ENCODE data around the gene PER1. TPM values are rescaled to one million over a fixed set of nuclear protein-coding genes. Genes with fewer than 3 reads are reported as not detected.

PER1 gene
- total and polyA plus RNA-seq, 10 of the 15 experiments (the other 5 are each of a cell fraction or from before 2014, with no cell fraction given) = 0.02 to 25.1 (median 5.4) TPM

DNA sequence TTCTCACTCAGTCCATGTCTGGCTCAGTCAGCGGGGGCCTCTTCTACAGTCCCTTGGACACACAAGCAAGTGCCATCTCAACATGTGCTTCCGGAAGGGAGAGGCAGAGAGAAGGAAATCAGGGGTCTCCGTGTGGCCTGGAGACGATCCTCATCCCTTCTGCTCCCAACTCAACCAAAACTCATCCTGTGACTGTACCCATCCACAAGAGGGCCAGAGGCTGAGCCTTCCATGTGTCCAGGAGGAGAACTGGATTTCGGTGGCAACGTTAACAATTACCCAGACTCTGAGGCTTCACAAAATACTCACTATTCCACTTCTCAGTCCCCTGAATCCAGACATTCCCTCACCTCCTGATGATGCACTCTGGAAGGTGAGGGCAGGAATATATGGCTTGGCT is 56.8 kb downstream of the PER1 start:
- peaks cover 8% of the 10 kb centered on the region for H3K4me1 ChIP-seq (ENCODE audit: control insufficient read depth, insufficient read depth, low read length)
- H3K27ac ChIP-seq (ENCODE audit: control insufficient read depth, insufficient read depth) = no peak overlapping the region
- no peak overlapping the region for H3K4me3 ChIP-seq
- FAIRE-seq (no peak), ATAC-seq (no peak), DNase-seq (ENCODE audit: low read depth, low spot score) (no peak)
- no peaks in the 10 kb centered on the region for H3K79me2 ChIP-seq (ENCODE audit: control insufficient read depth, insufficient read depth, low read length)
- in situ Hi-C loops (cut with MboI) = no loop called here
- H3K9me3 ChIP-seq (replicated peaks; ENCODE audit: control insufficient read depth, insufficient read depth, low read length) = no peaks in the 10 kb centered on the region
- intact Hi-C loops (cut with micrococcal nuclease; ENCODE audit: unreplicated experiment) = no loop called here
- ChIA-PET CTCF (interaction anchor here (1.1 to 8.4 kb wide), 4 partner anchors 11 to 36 kb away, joined by 3 to 105 read pairs (median 64); partner anchors contain the start of gene ALOXE3), POLR2A (no interaction called here), RAD21 (ENCODE audit: unreplicated experiment) (interaction anchor here (2.2 kb wide), 1 partner anchor 15 kb away, joined by 9 read pairs; no protein-coding TSS in a partner anchor), SMC1A (ENCODE audit: uncharacterized antibody, unreplicated experiment) (no interaction called here)
- no peaks in the 10 kb centered on the region for H4K20me1 ChIP-seq (ENCODE audit: control insufficient read depth, insufficient read depth)
- H2AFZ ChIP-seq (ENCODE audit: control insufficient read depth, low read depth, low read length) = no peak overlapping the region
- H3K36me3 ChIP-seq (ENCODE audit: control insufficient read depth in 2 of 2, insufficient read depth in 2 of 2, low read length in 1 of 2) = no peaks in the 10 kb centered on the region
- peaks cover 0 to 2% of the 10 kb centered on the region in 2 experiments; a peak in 2 of 4 replicates for H3K27me3 ChIP-seq (replicated peaks in 1 of 2; ENCODE audit: control insufficient read depth in 2 of 2, insufficient read depth in 2 of 2, low read length in 1 of 2)
- no peak overlapping the region for H3K4me2 ChIP-seq (ENCODE audit: control insufficient read depth, insufficient read depth)
- BruUV-seq (replicated peaks) = no TSS peak
- no peak overlapping the region for H3K9ac ChIP-seq (ENCODE audit: control insufficient read depth, insufficient read depth, low read length)
- 29% methylated on average over 6 of the region's 6 CpGs for WGBS (ENCODE audit: insufficient coverage, insufficient replicate concordance, low lambda C conversion rate, missing lambda C conversion rate)
- no peak for TF ChIP-seq CHD2 (IDR thresholded peaks at IDR 0.05; ENCODE audit: borderline replicate concordance, low read depth, low read length)
- TF ChIP-seq LARP7 (IDR thresholded peaks at IDR 0.05) = no peak
- TF ChIP-seq, protein P1, sequence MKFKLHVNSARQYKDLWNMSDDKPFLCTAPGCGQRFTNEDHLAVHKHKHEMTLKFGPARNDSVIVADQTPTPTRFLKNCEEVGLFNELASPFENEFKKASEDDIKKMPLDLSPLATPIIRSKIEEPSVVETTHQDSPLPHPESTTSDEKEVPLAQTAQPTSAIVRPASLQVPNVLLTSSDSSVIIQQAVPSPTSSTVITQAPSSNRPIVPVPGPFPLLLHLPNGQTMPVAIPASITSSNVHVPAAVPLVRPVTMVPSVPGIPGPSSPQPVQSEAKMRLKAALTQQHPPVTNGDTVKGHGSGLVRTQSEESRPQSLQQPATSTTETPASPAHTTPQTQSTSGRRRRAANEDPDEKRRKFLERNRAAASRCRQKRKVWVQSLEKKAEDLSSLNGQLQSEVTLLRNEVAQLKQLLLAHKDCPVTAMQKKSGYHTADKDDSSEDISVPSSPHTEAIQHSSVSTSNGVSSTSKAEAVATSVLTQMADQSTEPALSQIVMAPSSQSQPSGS (IDR thresholded peaks at IDR 0.05; ENCODE audit: low read length) = no peak
- TF ChIP-seq, protein P2, sequence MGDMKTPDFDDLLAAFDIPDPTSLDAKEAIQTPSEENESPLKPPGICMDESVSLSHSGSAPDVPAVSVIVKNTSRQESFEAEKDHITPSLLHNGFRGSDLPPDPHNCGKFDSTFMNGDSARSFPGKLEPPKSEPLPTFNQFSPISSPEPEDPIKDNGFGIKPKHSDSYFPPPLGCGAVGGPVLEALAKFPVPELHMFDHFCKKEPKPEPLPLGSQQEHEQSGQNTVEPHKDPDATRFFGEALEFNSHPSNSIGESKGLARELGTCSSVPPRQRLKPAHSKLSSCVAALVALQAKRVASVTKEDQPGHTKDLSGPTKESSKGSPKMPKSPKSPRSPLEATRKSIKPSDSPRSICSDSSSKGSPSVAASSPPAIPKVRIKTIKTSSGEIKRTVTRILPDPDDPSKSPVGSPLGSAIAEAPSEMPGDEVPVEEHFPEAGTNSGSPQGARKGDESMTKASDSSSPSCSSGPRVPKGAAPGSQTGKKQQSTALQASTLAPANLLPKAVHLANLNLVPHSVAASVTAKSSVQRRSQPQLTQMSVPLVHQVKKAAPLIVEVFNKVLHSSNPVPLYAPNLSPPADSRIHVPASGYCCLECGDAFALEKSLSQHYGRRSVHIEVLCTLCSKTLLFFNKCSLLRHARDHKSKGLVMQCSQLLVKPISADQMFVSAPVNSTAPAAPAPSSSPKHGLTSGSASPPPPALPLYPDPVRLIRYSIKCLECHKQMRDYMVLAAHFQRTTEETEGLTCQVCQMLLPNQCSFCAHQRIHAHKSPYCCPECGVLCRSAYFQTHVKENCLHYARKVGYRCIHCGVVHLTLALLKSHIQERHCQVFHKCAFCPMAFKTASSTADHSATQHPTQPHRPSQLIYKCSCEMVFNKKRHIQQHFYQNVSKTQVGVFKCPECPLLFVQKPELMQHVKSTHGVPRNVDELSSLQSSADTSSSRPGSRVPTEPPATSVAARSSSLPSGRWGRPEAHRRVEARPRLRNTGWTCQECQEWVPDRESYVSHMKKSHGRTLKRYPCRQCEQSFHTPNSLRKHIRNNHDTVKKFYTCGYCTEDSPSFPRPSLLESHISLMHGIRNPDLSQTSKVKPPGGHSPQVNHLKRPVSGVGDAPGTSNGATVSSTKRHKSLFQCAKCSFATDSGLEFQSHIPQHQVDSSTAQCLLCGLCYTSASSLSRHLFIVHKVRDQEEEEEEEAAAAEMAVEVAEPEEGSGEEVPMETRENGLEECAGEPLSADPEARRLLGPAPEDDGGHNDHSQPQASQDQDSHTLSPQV (IDR thresholded peaks at IDR 0.05) = no peak
- TF ChIP-seq, protein P3, sequence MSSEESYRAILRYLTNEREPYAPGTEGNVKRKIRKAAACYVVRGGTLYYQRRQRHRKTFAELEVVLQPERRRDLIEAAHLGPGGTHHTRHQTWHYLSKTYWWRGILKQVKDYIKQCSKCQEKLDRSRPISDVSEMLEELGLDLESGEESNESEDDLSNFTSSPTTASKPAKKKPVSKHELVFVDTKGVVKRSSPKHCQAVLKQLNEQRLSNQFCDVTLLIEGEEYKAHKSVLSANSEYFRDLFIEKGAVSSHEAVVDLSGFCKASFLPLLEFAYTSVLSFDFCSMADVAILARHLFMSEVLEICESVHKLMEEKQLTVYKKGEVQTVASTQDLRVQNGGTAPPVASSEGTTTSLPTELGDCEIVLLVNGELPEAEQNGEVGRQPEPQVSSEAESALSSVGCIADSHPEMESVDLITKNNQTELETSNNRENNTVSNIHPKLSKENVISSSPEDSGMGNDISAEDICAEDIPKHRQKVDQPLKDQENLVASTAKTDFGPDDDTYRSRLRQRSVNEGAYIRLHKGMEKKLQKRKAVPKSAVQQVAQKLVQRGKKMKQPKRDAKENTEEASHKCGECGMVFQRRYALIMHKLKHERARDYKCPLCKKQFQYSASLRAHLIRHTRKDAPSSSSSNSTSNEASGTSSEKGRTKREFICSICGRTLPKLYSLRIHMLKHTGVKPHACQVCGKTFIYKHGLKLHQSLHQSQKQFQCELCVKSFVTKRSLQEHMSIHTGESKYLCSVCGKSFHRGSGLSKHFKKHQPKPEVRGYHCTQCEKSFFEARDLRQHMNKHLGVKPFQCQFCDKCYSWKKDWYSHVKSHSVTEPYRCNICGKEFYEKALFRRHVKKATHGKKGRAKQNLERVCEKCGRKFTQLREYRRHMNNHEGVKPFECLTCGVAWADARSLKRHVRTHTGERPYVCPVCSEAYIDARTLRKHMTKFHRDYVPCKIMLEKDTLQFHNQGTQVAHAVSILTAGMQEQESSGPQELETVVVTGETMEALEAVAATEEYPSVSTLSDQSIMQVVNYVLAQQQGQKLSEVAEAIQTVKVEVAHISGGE (CRISPR knock-in tag; IDR thresholded peaks at IDR 0.05) = no peak
- TF ChIP-seq NR2F1 (conservative IDR thresholded peaks at IDR 0.05) = no peak
- TF ChIP-seq, protein P4, sequence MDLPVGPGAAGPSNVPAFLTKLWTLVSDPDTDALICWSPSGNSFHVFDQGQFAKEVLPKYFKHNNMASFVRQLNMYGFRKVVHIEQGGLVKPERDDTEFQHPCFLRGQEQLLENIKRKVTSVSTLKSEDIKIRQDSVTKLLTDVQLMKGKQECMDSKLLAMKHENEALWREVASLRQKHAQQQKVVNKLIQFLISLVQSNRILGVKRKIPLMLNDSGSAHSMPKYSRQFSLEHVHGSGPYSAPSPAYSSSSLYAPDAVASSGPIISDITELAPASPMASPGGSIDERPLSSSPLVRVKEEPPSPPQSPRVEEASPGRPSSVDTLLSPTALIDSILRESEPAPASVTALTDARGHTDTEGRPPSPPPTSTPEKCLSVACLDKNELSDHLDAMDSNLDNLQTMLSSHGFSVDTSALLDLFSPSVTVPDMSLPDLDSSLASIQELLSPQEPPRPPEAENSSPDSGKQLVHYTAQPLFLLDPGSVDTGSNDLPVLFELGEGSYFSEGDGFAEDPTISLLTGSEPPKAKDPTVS (IDR thresholded peaks at IDR 0.05; ENCODE audit: low read depth, low read length) = no peak
- TF ChIP-seq SIX5 (IDR thresholded peaks at IDR 0.05; ENCODE audit: low read depth, low read length, severe bottlenecking) = no peak
- TF ChIP-seq BMI1 (IDR thresholded peaks at IDR 0.05; ENCODE audit: borderline replicate concordance) = no peak
- TF ChIP-seq, protein P5, sequence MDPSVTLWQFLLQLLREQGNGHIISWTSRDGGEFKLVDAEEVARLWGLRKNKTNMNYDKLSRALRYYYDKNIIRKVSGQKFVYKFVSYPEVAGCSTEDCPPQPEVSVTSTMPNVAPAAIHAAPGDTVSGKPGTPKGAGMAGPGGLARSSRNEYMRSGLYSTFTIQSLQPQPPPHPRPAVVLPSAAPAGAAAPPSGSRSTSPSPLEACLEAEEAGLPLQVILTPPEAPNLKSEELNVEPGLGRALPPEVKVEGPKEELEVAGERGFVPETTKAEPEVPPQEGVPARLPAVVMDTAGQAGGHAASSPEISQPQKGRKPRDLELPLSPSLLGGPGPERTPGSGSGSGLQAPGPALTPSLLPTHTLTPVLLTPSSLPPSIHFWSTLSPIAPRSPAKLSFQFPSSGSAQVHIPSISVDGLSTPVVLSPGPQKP (IDR thresholded peaks at IDR 0.05; ENCODE audit: low read depth, low read length) = no peak
